ENCODE measurements around the gene MYCBP.

GRCh38 chr1:38915352-38915948 is 42.3 kb upstream of the MYCBP start:
- TF ChIP-seq, protein P1, sequence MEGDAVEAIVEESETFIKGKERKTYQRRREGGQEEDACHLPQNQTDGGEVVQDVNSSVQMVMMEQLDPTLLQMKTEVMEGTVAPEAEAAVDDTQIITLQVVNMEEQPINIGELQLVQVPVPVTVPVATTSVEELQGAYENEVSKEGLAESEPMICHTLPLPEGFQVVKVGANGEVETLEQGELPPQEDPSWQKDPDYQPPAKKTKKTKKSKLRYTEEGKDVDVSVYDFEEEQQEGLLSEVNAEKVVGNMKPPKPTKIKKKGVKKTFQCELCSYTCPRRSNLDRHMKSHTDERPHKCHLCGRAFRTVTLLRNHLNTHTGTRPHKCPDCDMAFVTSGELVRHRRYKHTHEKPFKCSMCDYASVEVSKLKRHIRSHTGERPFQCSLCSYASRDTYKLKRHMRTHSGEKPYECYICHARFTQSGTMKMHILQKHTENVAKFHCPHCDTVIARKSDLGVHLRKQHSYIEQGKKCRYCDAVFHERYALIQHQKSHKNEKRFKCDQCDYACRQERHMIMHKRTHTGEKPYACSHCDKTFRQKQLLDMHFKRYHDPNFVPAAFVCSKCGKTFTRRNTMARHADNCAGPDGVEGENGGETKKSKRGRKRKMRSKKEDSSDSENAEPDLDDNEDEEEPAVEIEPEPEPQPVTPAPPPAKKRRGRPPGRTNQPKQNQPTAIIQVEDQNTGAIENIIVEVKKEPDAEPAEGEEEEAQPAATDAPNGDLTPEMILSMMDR (IDR thresholded peaks at IDR 0.05): no peak
- TF ChIP-seq POLR2A (IDR thresholded peaks at IDR 0.05): no peak

Measured in body of pancreas (tissue), 4 donors.